ENCODE results near the gene FAM170B.

FAM170B gene

GRCh38 chr10:49133706-49134248, at the start of gene FAM170B:
TSS of gene FAM170B (minus strand) at chr10:49134021. CDS start at chr10:49133918, 103 bp downstream.
- no peak for DNase-seq (ENCODE audit: low read depth in 2 of 2, low spot score in 1 of 2)

GRCh38 chr10:49182776-49183175, 49.0 kb upstream of the FAM170B start:
- no peak for DNase-seq (ENCODE audit: low read depth in 2 of 2, low spot score in 1 of 2)

GRCh38 chr10:49180444-49180860, 46.6 kb upstream of the FAM170B start:
- DNase-seq (ENCODE audit: low read depth in 2 of 2, low spot score in 1 of 2) = no peak

- no peak for DNase-seq (ENCODE audit: low read depth in 2 of 2, low spot score in 1 of 2)
Measured at GRCh38 chr10:49179699-49180443, 46.0 kb upstream of the FAM170B start.

DNA sequence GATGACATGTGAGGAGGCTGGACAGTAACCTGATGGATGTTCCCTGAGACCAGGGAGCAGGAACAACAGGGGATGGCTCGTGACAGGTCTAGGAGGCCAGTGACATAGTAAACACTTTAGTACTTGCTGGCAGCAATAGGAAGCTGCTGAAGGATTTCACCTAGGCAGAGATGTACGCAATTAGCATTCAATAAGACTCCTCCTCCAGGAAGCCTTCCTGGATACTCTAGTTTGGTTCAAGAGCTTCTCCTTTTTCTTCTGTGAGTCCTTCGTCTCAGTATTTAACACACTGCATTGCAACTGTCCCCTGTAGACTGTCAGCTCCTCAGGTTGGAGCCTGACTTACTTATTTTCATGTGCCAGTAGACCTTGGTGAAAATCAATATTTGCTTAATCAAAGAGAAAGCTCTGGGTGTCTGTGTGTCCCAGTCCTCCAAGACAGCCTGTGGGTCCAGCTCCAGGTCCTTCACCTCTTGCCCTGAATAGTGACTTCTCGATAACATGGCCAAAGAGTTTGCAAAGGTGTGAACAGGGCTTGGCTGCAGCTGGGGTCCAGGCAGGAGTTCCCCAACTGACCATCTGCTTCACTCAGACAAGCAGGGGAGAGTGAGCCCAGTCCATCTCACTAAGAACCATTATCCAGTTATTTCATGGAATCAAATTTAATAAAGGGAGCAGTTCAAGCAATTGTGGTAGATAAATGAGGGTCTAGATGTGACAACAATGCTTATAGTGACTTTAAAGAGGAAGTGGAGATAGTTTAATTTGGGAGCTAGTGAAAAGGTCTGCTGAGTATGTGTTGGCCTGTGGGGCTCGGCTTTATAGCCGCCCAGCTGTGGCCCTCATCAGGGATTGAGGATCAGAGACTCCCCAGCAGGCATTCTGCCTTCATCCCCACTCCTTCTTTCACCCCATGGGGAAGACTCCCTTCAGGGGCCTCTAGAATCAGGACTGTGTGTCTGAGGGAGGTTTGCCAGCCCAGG, 45.0 kb upstream of the FAM170B start:
- DNase-seq (ENCODE audit: low read depth in 2 of 2, low spot score in 1 of 2) = no peak

- DNase-seq (ENCODE audit: low read depth in 2 of 2, low spot score in 1 of 2) = no peak
Measured at GRCh38 chr10:49177391-49178355, 43.9 kb upstream of the FAM170B start.

DNA sequence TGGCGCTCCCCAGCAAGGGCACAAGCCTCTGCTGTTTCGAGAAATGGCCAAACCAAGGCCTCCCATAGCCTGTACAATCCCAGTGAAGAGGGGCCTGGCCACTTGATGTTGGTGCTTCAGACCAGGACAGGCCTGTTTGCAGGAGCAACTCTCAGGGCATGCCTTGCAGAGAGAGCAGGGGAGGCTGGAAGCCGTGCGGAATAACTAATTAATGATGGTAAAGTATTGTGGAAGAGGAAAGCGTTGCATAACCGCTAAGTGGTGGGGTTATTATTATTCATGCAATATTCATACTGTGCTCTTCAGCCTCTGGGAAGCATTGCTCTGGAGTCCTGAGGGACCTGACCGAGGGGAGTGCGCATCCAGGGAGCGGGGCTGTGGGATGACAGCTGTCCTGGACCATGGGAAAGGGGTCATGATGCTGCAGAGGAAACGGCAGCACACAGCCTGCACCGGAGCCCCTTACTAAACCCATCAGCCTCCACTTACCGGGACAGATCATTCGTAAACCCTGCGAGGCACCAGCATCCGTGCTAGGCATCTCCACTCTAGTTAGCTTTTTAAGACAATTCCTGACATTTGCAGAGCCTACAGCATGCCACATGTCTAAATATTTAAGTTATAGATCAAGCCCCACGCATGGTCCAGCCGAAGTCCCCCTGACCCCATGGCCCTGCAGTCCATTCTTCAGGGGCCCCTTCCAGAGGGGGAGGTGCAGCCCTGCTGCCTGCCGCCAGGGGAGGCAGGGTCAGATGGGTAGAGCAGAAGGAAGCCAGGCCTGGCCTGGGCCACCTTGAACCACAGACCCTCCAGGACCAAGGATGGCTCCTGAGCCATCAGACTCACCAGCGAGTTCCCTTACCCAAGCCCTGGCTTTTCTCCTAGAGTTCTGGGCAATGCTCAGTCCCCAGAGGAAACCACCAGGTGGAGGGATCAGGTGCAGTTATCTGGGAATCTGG, 42.8 kb upstream of the FAM170B start:
- DNase-seq (ENCODE audit: low read depth in 2 of 2, low spot score in 1 of 2) = no peak

GRCh38 chr10:49175587-49176309, 41.9 kb upstream of the FAM170B start:
- no peak for DNase-seq (ENCODE audit: low read depth in 2 of 2, low spot score in 1 of 2)

DNA sequence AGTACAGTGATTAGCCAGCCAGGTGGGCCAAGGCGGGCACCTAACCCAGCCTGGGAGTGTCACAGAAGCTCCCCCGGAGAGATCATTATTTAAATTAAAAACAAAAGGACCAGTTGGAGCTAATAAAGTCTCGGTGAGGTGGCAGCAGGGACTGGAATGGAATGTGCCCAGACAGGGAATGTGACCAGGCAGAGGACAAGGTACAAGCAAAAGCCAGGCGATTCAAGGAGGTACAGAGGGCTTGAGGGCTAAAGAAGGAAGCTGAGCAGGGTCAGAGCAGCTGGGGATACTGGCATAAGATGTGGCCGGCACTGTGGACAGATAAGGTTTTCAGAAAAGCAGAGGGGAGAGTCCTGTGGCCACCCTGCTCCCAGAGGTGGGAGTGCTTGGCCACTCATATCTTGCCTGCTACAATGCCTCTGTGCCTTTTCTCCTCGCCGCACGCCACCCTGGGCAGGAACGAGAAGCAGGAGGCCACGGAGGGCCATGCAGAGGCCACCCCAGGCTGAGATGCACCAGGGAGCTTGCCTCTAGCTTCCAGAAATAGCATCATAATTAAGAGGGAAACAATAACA, 41.2 kb upstream of the FAM170B start:
- no peak for DNase-seq (ENCODE audit: low read depth in 2 of 2, low spot score in 1 of 2)

- DNase-seq (ENCODE audit: low read depth in 2 of 2, low spot score in 1 of 2) = no peak
Measured at GRCh38 chr10:49174261-49174925, 40.6 kb upstream of the FAM170B start.

- DNase-seq (ENCODE audit: low read depth in 2 of 2, low spot score in 1 of 2) = no peak
Measured at GRCh38 chr10:49173853-49174252, 40.0 kb upstream of the FAM170B start.

DNA sequence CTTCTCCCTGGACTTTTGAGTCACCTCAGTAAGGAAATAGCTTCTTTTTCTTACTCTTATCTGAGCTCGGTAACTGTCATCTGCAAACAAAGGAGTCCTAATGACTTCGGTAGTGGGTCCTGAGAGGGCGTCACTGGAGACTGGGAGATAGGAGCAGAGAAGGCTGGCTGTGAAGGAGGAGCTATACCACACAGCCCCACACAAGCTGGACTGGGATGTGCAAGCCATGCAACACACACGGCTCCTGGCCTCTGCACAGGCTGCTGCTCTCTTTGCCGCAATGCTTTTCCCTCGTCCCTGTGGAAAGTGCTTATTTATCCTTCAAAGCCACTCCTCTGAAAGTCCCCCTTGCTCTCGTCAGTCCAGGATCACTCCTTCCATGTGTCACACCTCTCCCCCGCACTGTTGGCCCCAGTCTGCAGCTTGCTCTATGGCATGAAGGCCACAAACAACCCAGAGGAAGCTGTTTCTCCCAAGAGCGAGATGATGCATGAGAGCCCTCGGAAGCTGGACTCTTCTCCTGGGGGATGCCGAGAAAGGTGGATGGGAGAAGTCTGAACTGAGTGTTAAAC, 39.5 kb upstream of the FAM170B start:
- no peak for DNase-seq (ENCODE audit: low read depth in 2 of 2, low spot score in 1 of 2)

- DNase-seq (ENCODE audit: low read depth in 2 of 2, low spot score in 1 of 2) = no peak
Measured at GRCh38 chr10:49172777-49173132, 38.9 kb upstream of the FAM170B start.

GRCh38 chr10:49172061-49172776, 38.4 kb upstream of the FAM170B start:
- no peak for DNase-seq (ENCODE audit: low read depth in 2 of 2, low spot score in 1 of 2)

DNA sequence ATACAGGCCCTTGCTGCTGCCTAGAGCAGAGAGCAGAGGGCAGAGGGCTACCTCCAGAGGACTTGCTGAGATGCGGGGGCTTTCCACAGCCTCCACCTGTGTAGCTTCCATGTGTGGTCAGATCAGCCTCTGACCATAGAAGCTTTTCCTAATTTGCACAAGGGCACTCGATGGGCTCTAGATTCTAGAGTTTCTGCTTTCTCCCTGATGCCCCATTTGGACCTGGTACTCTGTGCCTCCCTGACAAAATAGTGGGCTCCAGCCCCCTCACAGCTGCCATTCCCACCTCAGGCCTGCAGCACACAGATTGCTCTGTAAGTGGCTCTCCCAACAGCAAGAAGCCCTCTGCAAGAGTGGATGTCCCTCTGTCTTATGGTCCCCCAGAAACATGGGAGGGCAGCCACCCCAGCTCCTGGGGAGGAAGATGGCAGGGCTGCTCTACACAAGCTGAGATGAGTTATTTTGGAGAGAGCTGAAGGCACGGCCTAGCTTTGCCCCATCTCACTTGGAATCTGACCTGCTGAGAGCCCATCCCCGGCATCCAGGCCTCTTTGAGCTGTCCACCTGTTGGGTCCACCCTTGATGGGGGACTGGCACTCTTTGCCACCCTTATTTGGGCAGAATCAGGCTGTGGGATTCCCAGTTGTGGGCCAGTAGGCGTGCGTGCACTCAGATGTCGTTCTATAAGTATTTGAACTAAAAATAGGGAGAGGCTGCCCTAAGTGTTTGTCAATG, 37.7 kb upstream of the FAM170B start:
- no peak for DNase-seq (ENCODE audit: low read depth in 2 of 2, low spot score in 1 of 2)

- DNase-seq (ENCODE audit: low read depth in 2 of 2, low spot score in 1 of 2) = no peak
Measured at GRCh38 chr10:49170632-49171325, 37.0 kb upstream of the FAM170B start.

Data from stimulated activated CD8-positive, alpha-beta memory T cell treated with anti-CD3 and anti-CD28 coated beads, Interleukin-4, amount 100 ng/mL, for 4 hours (primary cell).